H1 (cell line): Measurements from ENCODE around the gene SPTB. TPM values are rescaled to one million over a fixed set of nuclear protein-coding genes. Genes with fewer than 3 reads are reported as not detected.

Experiments used
- BRCA1 ChIP-seq: IDR thresholded peaks from 2 replicates; pipeline ENCODE4 v1.6.1; 2012; ENCODE audit warnings: low read depth, low read length, improper control_type of control experiment
- CBX8 ChIP-seq: fragments of 300-800, 300-1000 bp; sonication (generic); IDR thresholded peaks from 2 replicates; pipeline ENCODE4 v1.7.1; 2016; ENCODE audit warnings: low read depth, low read length, borderline replicate concordance
- CREB1 ChIP-seq: IDR thresholded peaks from 2 replicates; pipeline ENCODE4 v1.6.1; 2012; ENCODE audit warnings: inconsistent platforms
- GTF2F1 ChIP-seq: IDR thresholded peaks from 2 replicates; pipeline ENCODE4 v1.6.1; 2012; ENCODE audit warnings: low read depth, low read length, improper control_type of control experiment, borderline replicate concordance
- MAX ChIP-seq: IDR thresholded peaks from 2 replicates; pipeline ENCODE4 v1.6.1; 2012; ENCODE audit warnings: inconsistent platforms
- polyA plus RNA-seq, 7 experiments: library from polyadenylated mRNA; depleted of rRNA in 3 of 7; stranded (reverse) in 5 of 7; unstranded in 2 of 7; fragments of >200 nt in 5 of 7; fragments of 200-250 nt in 2 of 7; gene quantifications; 1 replicate in 5 of 7; 2 replicates in 1 of 7; 4 replicates in 1 of 7; pipeline versions ENCODE4 v1.2.1 to v1.2.3, GENCODE V29; 2011 to 2013; ENCODE audit warnings: missing spikeins in 2 of 7, mixed read lengths in 2 of 7
- total RNA-seq: library from RNA; stranded (reverse); fragmentation: NEBNext Ultra II Directional; extraction: Animal tissue kit (Norgen Biotek cat#: 25700); gene quantifications from 2 replicates; pipeline ENCODE4 v1.2.1, GENCODE V29; 2021
- TF ChIP-seq, protein P1 (sequence below): IDR thresholded peaks from 2 replicates; pipeline ENCODE4 v1.6.1; 2012; ENCODE audit warnings: low read length, inconsistent platforms

The SPTB gene
- total and polyA plus RNA-seq, 2 of the 8 experiments (the other 6 are each of a cell fraction or from before 2014, with no cell fraction given): 0.30 to 2.4 TPM

- TF ChIP-seq MAX (0 out of 2 replicates have a peak, but pooled peaks have one; percentile 35), BRCA1 (no peak), CBX8 (no peak), GTF2F1 (no peak), CREB1 (peak; percentile 82)
- TF ChIP-seq, protein P1, sequence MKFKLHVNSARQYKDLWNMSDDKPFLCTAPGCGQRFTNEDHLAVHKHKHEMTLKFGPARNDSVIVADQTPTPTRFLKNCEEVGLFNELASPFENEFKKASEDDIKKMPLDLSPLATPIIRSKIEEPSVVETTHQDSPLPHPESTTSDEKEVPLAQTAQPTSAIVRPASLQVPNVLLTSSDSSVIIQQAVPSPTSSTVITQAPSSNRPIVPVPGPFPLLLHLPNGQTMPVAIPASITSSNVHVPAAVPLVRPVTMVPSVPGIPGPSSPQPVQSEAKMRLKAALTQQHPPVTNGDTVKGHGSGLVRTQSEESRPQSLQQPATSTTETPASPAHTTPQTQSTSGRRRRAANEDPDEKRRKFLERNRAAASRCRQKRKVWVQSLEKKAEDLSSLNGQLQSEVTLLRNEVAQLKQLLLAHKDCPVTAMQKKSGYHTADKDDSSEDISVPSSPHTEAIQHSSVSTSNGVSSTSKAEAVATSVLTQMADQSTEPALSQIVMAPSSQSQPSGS: no peak
Observed at GRCh38 chr14:64823305-64823861, 56.3 kb downstream of the SPTB start (continued).
